H1 (cell line): ENCODE results near the gene ESRP2. TPM values are rescaled to one million over a fixed set of nuclear protein-coding genes. Genes with fewer than 3 reads are reported as not detected.

Experiments used
- CTCF ChIA-PET: fragments of 300-600 bp; sonication (Branson Sonifier 250); formaldehyde crosslinking; loops from one replicate; lab custom pipeline; 2021; ENCODE audit not compliant: partially characterized antibody; lab: Charles Lee
- POLR2A ChIA-PET: fragments of 300-600 bp; sonication (Branson Sonifier 250); formaldehyde crosslinking; loops from one replicate; lab custom pipeline; 2021; ENCODE audit warnings: inconsistent platforms; ENCODE audit not compliant: partially characterized antibody; lab: Charles Lee
- DNase-seq, 2 experiments: peaks; one replicate each; pipeline versions ENCODE4 v3.0.0 to v3.0.0-alpha.2; 2010 to 2022; ENCODE audit warnings: low spot score in 2 of 2, low read depth in 1 of 2, mixed read lengths in 1 of 2
- FAIRE-seq: peaks from 2 replicates; lab custom pipeline; 2011; peaks lifted over from hg19 to GRCh38; lab: Jason Lieb, UNC
- H2AFZ ChIP-seq: 2 replicates; pipeline ENCODE4 v1.8.1; 2012; ENCODE audit warnings: low read length, inconsistent platforms
- H2AK5ac ChIP-seq: 2 replicates; pipeline ENCODE4 v1.6.1; 2013; ENCODE audit warnings: low read depth, low read length
- H2BK120ac ChIP-seq: replicated peaks from 2 replicates; pipeline ENCODE3; 2013; ENCODE audit warnings: low read depth, low read length, inconsistent platforms
- H2BK12ac ChIP-seq: 2 replicates; pipeline ENCODE4 v1.6.1; 2013; ENCODE audit warnings: low read depth, low read length
- H2BK15ac ChIP-seq: 2 replicates; pipeline ENCODE4 v1.6.1; 2013; ENCODE audit warnings: low read length
- H2BK20ac ChIP-seq: 2 replicates; pipeline ENCODE4 v1.6.1; 2013; ENCODE audit warnings: low read length
- H2BK5ac ChIP-seq: 2 replicates; pipeline ENCODE4 v1.6.1; 2013; ENCODE audit warnings: low read depth, low read length
- H3K14ac ChIP-seq: 2 replicates; pipeline ENCODE4 v1.6.1; 2013; ENCODE audit warnings: inconsistent platforms; ENCODE audit not compliant: insufficient read length
- H3K18ac ChIP-seq: 2 replicates; pipeline ENCODE4 v1.6.1; 2013; ENCODE audit warnings: low read length; ENCODE audit errors: extremely low read depth
- H3K23ac ChIP-seq: 2 replicates; pipeline ENCODE4 v1.6.1; 2013; ENCODE audit warnings: inconsistent platforms; ENCODE audit not compliant: insufficient read length
- H3K23me2 ChIP-seq: 2 replicates; pipeline ENCODE4 v1.6.1; 2013; ENCODE audit warnings: low read depth, low read length
- H3K27ac ChIP-seq: 2 replicates; pipeline ENCODE4 v1.6.1; 2011; ENCODE audit warnings: low read depth, low read length, inconsistent platforms
- H3K27me3 ChIP-seq, 4 experiments: replicated peaks in 1 of 4; 1 replicate in 1 of 4; 2 replicates in 3 of 4; pipeline versions ENCODE4 v1.6.1 to v1.8.1; 2011 to 2013; ENCODE audit warnings: low read length in 3 of 4, mild to moderate bottlenecking in 3 of 4, inconsistent platforms in 2 of 4, mixed read lengths in 2 of 4, moderate library complexity in 1 of 4; ENCODE audit not compliant: control insufficient read depth in 3 of 4, insufficient read depth in 3 of 4; ENCODE audit errors: extremely low read depth in 1 of 4
- H3K36me3 ChIP-seq, 4 experiments: 2 replicates each; pipeline versions ENCODE4 v1.6.1 to v1.8.1; 2011 to 2013; ENCODE audit warnings: mild to moderate bottlenecking in 4 of 4, low read length in 3 of 4, moderate library complexity in 2 of 4, control low read depth in 1 of 4, inconsistent platforms in 1 of 4; ENCODE audit not compliant: insufficient read depth in 4 of 4, control insufficient read depth in 2 of 4
- H3K4ac ChIP-seq: replicated peaks from 2 replicates; pipeline ENCODE3; 2013; ENCODE audit warnings: low read length, low read depth, mixed read lengths, inconsistent platforms; ENCODE audit not compliant: insufficient read length
- H3K4me1 ChIP-seq, 4 experiments: replicated peaks in 1 of 4; 1 replicate in 1 of 4; 2 replicates in 3 of 4; pipeline versions ENCODE4 v1.6.1 to v1.8.1; 2011 to 2013; ENCODE audit warnings: low read length in 3 of 4, inconsistent platforms in 2 of 4, mixed read lengths in 1 of 4; ENCODE audit not compliant: insufficient read depth in 4 of 4, control insufficient read depth in 3 of 4
- H3K4me2 ChIP-seq, 2 experiments: 2 replicates each; pipeline versions ENCODE4 v1.6.1 to v1.8.1; 2011 to 2013; ENCODE audit warnings: low read depth in 2 of 2, low read length in 2 of 2, control low read depth in 1 of 2, inconsistent platforms in 1 of 2, mild to moderate bottlenecking in 1 of 2; ENCODE audit not compliant: insufficient read depth in 1 of 2
- H3K4me3 ChIP-seq, 4 experiments: fragments of 200-600, 300-600 bp in 1 of 4; sonication (generic), shearing (Covaris generic), sonication (Bioruptor Twin) in 1 of 4; 2 replicates each; pipeline versions ENCODE4 v1.5.1 to v1.8.1; 2011 to 2016; ENCODE audit warnings: low read length in 4 of 4, low read depth in 3 of 4, control low read depth in 2 of 4, inconsistent platforms in 2 of 4, mild to moderate bottlenecking in 2 of 4, mixed read lengths in 1 of 4, moderate library complexity in 1 of 4; ENCODE audit not compliant: insufficient read depth in 2 of 4; ENCODE audit errors: extremely low read depth in 1 of 4
- H3K56ac ChIP-seq: replicated peaks from 2 replicates; pipeline ENCODE3; 2013; ENCODE audit warnings: low read depth, mild to moderate bottlenecking, mixed read lengths, low read length, inconsistent platforms; ENCODE audit not compliant: insufficient read length
- H3K79me1 ChIP-seq: 2 replicates; pipeline ENCODE4 v1.6.1; 2013; ENCODE audit warnings: low read depth, low read length, control low read depth
- H3K79me2 ChIP-seq, 2 experiments: 2 replicates each; pipeline versions ENCODE4 v1.6.1 to v1.8.1; 2012 to 2013; ENCODE audit warnings: low read length in 2 of 2, mild to moderate bottlenecking in 2 of 2, inconsistent platforms in 1 of 2; ENCODE audit not compliant: insufficient read depth in 2 of 2, control insufficient read depth in 1 of 2
- H3K9ac ChIP-seq, 4 experiments: replicated peaks in 1 of 4; 1 replicate in 1 of 4; 2 replicates in 3 of 4; pipeline versions ENCODE4 v1.6.1 to v1.8.1; 2011 to 2013; ENCODE audit warnings: low read depth in 3 of 4, low read length in 3 of 4, control low read depth in 2 of 4, mild to moderate bottlenecking in 2 of 4, moderate library complexity in 2 of 4, inconsistent platforms in 1 of 4; ENCODE audit errors: extremely low read depth in 1 of 4
- H3K9me3 ChIP-seq, 2 experiments: 2 replicates each; pipeline versions ENCODE4 v1.6.1 to v1.8.1; 2012 to 2013; ENCODE audit warnings: mild to moderate bottlenecking in 2 of 2, moderate library complexity in 2 of 2, control low read depth in 1 of 2, inconsistent platforms in 1 of 2, low read depth in 1 of 2, low read length in 1 of 2, mixed read lengths in 1 of 2; ENCODE audit not compliant: insufficient read depth in 2 of 2
- H4K20me1 ChIP-seq, 2 experiments: replicated peaks in 1 of 2; 2 replicates each; pipeline versions ENCODE3 to v1.8.1; 2011 to 2013; ENCODE audit warnings: inconsistent platforms in 2 of 2, low read length in 2 of 2, mild to moderate bottlenecking in 1 of 2; ENCODE audit not compliant: insufficient read depth in 2 of 2, control insufficient read depth in 1 of 2
- H4K5ac ChIP-seq: 2 replicates; pipeline ENCODE4 v1.6.1; 2013; ENCODE audit warnings: low read length, low read depth, mixed read lengths, inconsistent platforms; ENCODE audit not compliant: insufficient read length
- H4K8ac ChIP-seq: 2 replicates; pipeline ENCODE4 v1.8.0; 2013; ENCODE audit warnings: mild to moderate bottlenecking, moderate library complexity, low read length, inconsistent platforms; ENCODE audit not compliant: insufficient read depth; ENCODE audit errors: extremely low read depth
- H4K91ac ChIP-seq: replicated peaks from 2 replicates; pipeline ENCODE3; 2013; ENCODE audit warnings: low read length, mixed read lengths, inconsistent platforms; ENCODE audit not compliant: insufficient read length
- ASH2L ChIP-seq: fragments of 200-600, 300-600 bp; sonication (generic); IDR thresholded peaks from one replicate; pipeline ENCODE4 v1.7.1; 2017; ENCODE audit warnings: low read length
- ATF3 ChIP-seq: IDR thresholded peaks from 2 replicates; pipeline ENCODE4 v1.6.1; 2011; ENCODE audit warnings: low read depth, mild to moderate bottlenecking, low read length; ENCODE audit not compliant: insufficient read depth
- CHD2 ChIP-seq: IDR thresholded peaks from 2 replicates; pipeline ENCODE4 v1.6.1; 2012; ENCODE audit warnings: low read length, improper control_type of control experiment
- EGR1 ChIP-seq: IDR thresholded peaks from 2 replicates; pipeline ENCODE4 v1.6.1; 2011; ENCODE audit warnings: low read depth, low read length, borderline replicate concordance
- FOSL1 ChIP-seq: IDR thresholded peaks from 2 replicates; pipeline ENCODE4 v1.6.1; 2011; ENCODE audit warnings: mild to moderate bottlenecking, low read depth, low read length, moderate library complexity; ENCODE audit not compliant: insufficient read depth
- HDAC2 ChIP-seq, 2 experiments: fragments of 300-600 bp in 1 of 2; sonication (generic) in 1 of 2; IDR thresholded peaks; 2 replicates each; pipeline ENCODE4 v1.6.1; 2011 to 2012; ENCODE audit warnings: low read depth in 2 of 2, low read length in 2 of 2, mild to moderate bottlenecking in 2 of 2, moderate library complexity in 2 of 2, borderline replicate concordance in 1 of 2, inconsistent platforms in 1 of 2
- POU5F1 ChIP-seq: IDR thresholded peaks from 2 replicates; pipeline ENCODE4 v1.6.1; 2011; ENCODE audit warnings: low read depth, mild to moderate bottlenecking, low read length, moderate library complexity
- RXRA ChIP-seq: IDR thresholded peaks from 2 replicates; pipeline ENCODE4 v1.6.1; 2011; ENCODE audit warnings: low read depth, mild to moderate bottlenecking, low read length, moderate library complexity; ENCODE audit not compliant: insufficient read depth
- SIX5 ChIP-seq: IDR thresholded peaks from 2 replicates; pipeline ENCODE4 v1.6.1; 2011; ENCODE audit warnings: mild to moderate bottlenecking, low read depth, low read length
- SP4 ChIP-seq: IDR thresholded peaks from 2 replicates; pipeline ENCODE4 v1.6.1; 2012; ENCODE audit warnings: low read length, inconsistent platforms
- TEAD4 ChIP-seq: IDR thresholded peaks from 2 replicates; pipeline ENCODE4 v1.6.1; 2012; ENCODE audit warnings: low read depth, low read length, inconsistent platforms, mixed read lengths
- YY1 ChIP-seq: IDR thresholded peaks from 2 replicates; pipeline ENCODE4 v1.6.1; 2011; ENCODE audit warnings: low read depth, mild to moderate bottlenecking, low read length
- WGBS, 2 experiments: shearing (Covaris generic) in 1 of 2; methylation state at CpG; one replicate each; pipeline versions ENCODE4 v1.1.6 to v1.1.7; 2013 to 2015; ENCODE audit warnings: low lambda C conversion rate in 2 of 2, mixed read lengths in 2 of 2, inconsistent platforms in 1 of 2, low coverage in 1 of 2, missing lambda C conversion rate in 1 of 2; ENCODE audit not compliant: insufficient replicate concordance in 2 of 2, insufficient coverage in 1 of 2, insufficient read length in 1 of 2; ENCODE audit errors: extremely low coverage in 1 of 2, missing lambda C conversion rate in 1 of 2; 5-methylcytosine and 5-hydroxymethylcytosine counted together
- polyA plus RNA-seq, 7 experiments: library from polyadenylated mRNA; depleted of rRNA in 3 of 7; stranded (reverse) in 5 of 7; unstranded in 2 of 7; fragments of >200 nt in 5 of 7; fragments of 200-250 nt in 2 of 7; gene quantifications; 1 replicate in 5 of 7; 2 replicates in 1 of 7; 4 replicates in 1 of 7; pipeline versions ENCODE4 v1.2.1 to v1.2.3, GENCODE V29; 2011 to 2013; ENCODE audit warnings: missing spikeins in 2 of 7, mixed read lengths in 2 of 7
- total RNA-seq: library from RNA; stranded (reverse); fragmentation: NEBNext Ultra II Directional; extraction: Animal tissue kit (Norgen Biotek cat#: 25700); gene quantifications from 2 replicates; pipeline ENCODE4 v1.2.1, GENCODE V29; 2021

Gene ESRP2
- total and polyA plus RNA-seq, 2 of the 8 experiments (the other 6 are each of a cell fraction or from before 2014, with no cell fraction given), result 35.1 to 45.8 TPM

- no peak overlapping the region for H2BK120ac ChIP-seq
- no peak for FAIRE-seq
- no peak overlapping the region; the same call in 1 of the 2 replicates for H2BK5ac ChIP-seq
- H3K4me1 ChIP-seq, result no peaks in the 10 kb centered on the region; a peak in 1 of 7 replicates
- H3K4ac ChIP-seq, result no peak overlapping the region
- ChIA-PET CTCF (interaction anchor here (0.7 to 9.0 kb wide), 14 partner anchors 8 to 207 kb away, joined by 3 to 233 read pairs (median 4); partner anchors contain the start of gene PLA2G15), POLR2A (interaction anchor here (0.5 to 2.6 kb wide), 3 partner anchors 68 to 414 kb away, joined by 3 to 8 read pairs (median 3); no protein-coding TSS in a partner anchor)
- H3K18ac ChIP-seq, result no peak overlapping the region
- H3K56ac ChIP-seq, result no peak overlapping the region
- no peaks in the 10 kb centered on the region for H3K9me3 ChIP-seq
- no peak overlapping the region for H3K4me3 ChIP-seq
- H3K14ac ChIP-seq, result no peak overlapping the region
- H3K23me2 ChIP-seq, result no peaks in the 10 kb centered on the region
- no peak overlapping the region for H2BK12ac ChIP-seq
- no peak overlapping the region for H4K8ac ChIP-seq
- no peak overlapping the region for H3K4me2 ChIP-seq
- H2AK5ac ChIP-seq, result no peak overlapping the region
- H4K20me1 ChIP-seq, result peaks cover 0 to 2% of the 10 kb centered on the region in 2 experiments
- no peak overlapping the region for H3K9ac ChIP-seq
- WGBS, 2 experiments, result 85% methylated on average over 13 of the region's 13 CpGs; no CpG with 5 or more reads in 1 of the 2 experiments
- peaks cover 0 to 4% (median 2%) of the 10 kb centered on the region in 4 experiments; a peak in 5 of 8 replicates for H3K36me3 ChIP-seq
- no peaks in the 10 kb centered on the region for H3K79me1 ChIP-seq
- no peak overlapping the region for H2BK15ac ChIP-seq
- no peaks in the 10 kb centered on the region for H3K79me2 ChIP-seq
- no peak for DNase-seq
- H2AFZ ChIP-seq, result no peak overlapping the region
- H3K27me3 ChIP-seq, result peaks cover 0 to 2% (median 0%) of the 10 kb centered on the region in 4 experiments; a peak in 2 of 7 replicates
- no peak overlapping the region for H3K23ac ChIP-seq
- no peak overlapping the region for H2BK20ac ChIP-seq
- H4K91ac ChIP-seq, result no peak overlapping the region
- H4K5ac ChIP-seq, result no peak overlapping the region
- no peak overlapping the region for H3K27ac ChIP-seq
- no peak for TF ChIP-seq EGR1
- TF ChIP-seq ASH2L, result no peak
- no peak for TF ChIP-seq FOSL1
- no peak for TF ChIP-seq POU5F1
- TF ChIP-seq RXRA, result no peak
- TF ChIP-seq SIX5, result no peak
- no peak for TF ChIP-seq SP4
- TF ChIP-seq CHD2, result no peak
- no peak for TF ChIP-seq YY1
- no peak for TF ChIP-seq HDAC2 (IDR thresholded peaks at IDR 0.05; ENCODE audit: borderline replicate concordance in 1 of 2, low read depth in 2 of 2, low read length in 2 of 2)
- no peak for TF ChIP-seq TEAD4
- no peak for TF ChIP-seq ATF3
Measured at GRCh38 chr16:68257906-68258800, 22.2 kb upstream of the ESRP2 start.
